ENCODE results near the gene ARHGDIB. TPM values are rescaled to one million over a fixed set of nuclear protein-coding genes. Genes with fewer than 3 reads are reported as not detected.

ARHGDIB gene
- total RNA-seq, 2 experiments from 2014 or later, result 569 to 737 TPM

GRCh38 chr12:14995583-14996425 is 34.4 kb upstream of the ARHGDIB start:
- DNase-seq (ENCODE audit: low spot score), result peak; percentile 81
- H3K4me1 ChIP-seq (ENCODE audit: insufficient read depth, low read length, poor library complexity, severe bottlenecking), result peaks cover 30% of the 10 kb centered on the region
- no peak overlapping the region for H3K4me2 ChIP-seq (ENCODE audit: low read length)
- POLR2A ChIA-PET, result interaction anchor here (0.5 to 3.0 kb wide), 12 partner anchors 10 to 1107 kb away, joined by 3 to 24 read pairs (median 5); partner anchors contain the start of gene ARHGDIB
- H4K20me1 ChIP-seq (ENCODE audit: insufficient read depth, low read length), result no peaks in the 10 kb centered on the region
- H2AFZ ChIP-seq (ENCODE audit: low read length), result peak overlapping the region; percentile 66; the same call in 1 of the 2 replicates
- BruUV-seq (replicated peaks), result no TSS peak
- CTCF ChIA-PET (ENCODE audit: unreplicated experiment), result interaction anchor here (0.7 to 1.6 kb wide), 2 partner anchors 38 to 148 kb away, joined by 3 to 4 read pairs; no protein-coding TSS in a partner anchor
- intact Hi-C loops (cut with micrococcal nuclease; ENCODE audit: unreplicated experiment), result loop anchor here (1.0 to 5.0 kb wide), 7 partner anchors 35 to 526 kb away; partner anchors contain the start of genes ARHGDIB and ERP27
- H3K36me3 ChIP-seq (ENCODE audit: insufficient read depth, low read length), result no peaks in the 10 kb centered on the region
- no peak overlapping the region for H3K27ac ChIP-seq (ENCODE audit: low read depth, low read length, poor library complexity, severe bottlenecking)
- no peaks in the 10 kb centered on the region for H3K9me2 ChIP-seq (ENCODE audit: insufficient read depth, low read length)
- H3K9me3 ChIP-seq (ENCODE audit: low read length), result peaks cover 7% of the 10 kb centered on the region; the same call in 1 of the 2 replicates
- no peak overlapping the region for H3K4me3 ChIP-seq (ENCODE audit: low read depth, low read length, poor library complexity, severe bottlenecking)
- TF ChIP-seq CTCF (conservative IDR thresholded peaks at IDR 0.05; ENCODE audit: low read length), result peak; percentile 97
- no peak for TF ChIP-seq EZH2phosphoT487 (IDR thresholded peaks at IDR 0.05; ENCODE audit: borderline replicate concordance, low read depth, low read length)
- no peaks in the 10 kb centered on the region for H3K79me2 ChIP-seq (ENCODE audit: insufficient read depth, low read depth, low read length)

- H3K27ac ChIP-seq (ENCODE audit: low read depth, low read length, poor library complexity, severe bottlenecking), result no peak overlapping the region
- no peaks in the 10 kb centered on the region for H4K20me1 ChIP-seq (ENCODE audit: insufficient read depth, low read length)
- no peaks in the 10 kb centered on the region for H3K36me3 ChIP-seq (ENCODE audit: insufficient read depth, low read length)
- POLR2A ChIA-PET, result interaction anchor here (0.9 to 3.0 kb wide), 5 partner anchors 46 to 222 kb away, joined by 4 to 24 read pairs (median 5); a partner anchor contains a TSS
- peaks cover 37% of the 10 kb centered on the region for H3K4me1 ChIP-seq (ENCODE audit: insufficient read depth, low read length, poor library complexity, severe bottlenecking)
- TF ChIP-seq CTCF (conservative IDR thresholded peaks at IDR 0.05; ENCODE audit: low read length) (no peak), EZH2phosphoT487 (IDR thresholded peaks at IDR 0.05; ENCODE audit: borderline replicate concordance, low read depth, low read length) (no peak)
- no TSS peak for BruUV-seq (replicated peaks)
- H3K9me2 ChIP-seq (ENCODE audit: insufficient read depth, low read length), result no peaks in the 10 kb centered on the region
- no peaks in the 10 kb centered on the region for H3K79me2 ChIP-seq (ENCODE audit: insufficient read depth, low read depth, low read length)
- H2AFZ ChIP-seq (ENCODE audit: low read length), result peak overlapping the region; percentile 66
- DNase-seq (ENCODE audit: low spot score), result no peak
- intact Hi-C loops (cut with micrococcal nuclease; ENCODE audit: unreplicated experiment), result loop anchor here (1.0 to 5.0 kb wide), 7 partner anchors 34 to 528 kb away; partner anchors contain the start of genes ARHGDIB and ERP27
- H3K9me3 ChIP-seq (ENCODE audit: low read length), result peaks cover 10% of the 10 kb centered on the region; the same call in 1 of the 2 replicates
- peak overlapping the region; percentile 0; the same call in 1 of the 2 replicates for H3K4me2 ChIP-seq (ENCODE audit: low read length)
- CTCF ChIA-PET (ENCODE audit: unreplicated experiment), result interaction anchor here (1.0 to 1.6 kb wide), 2 partner anchors 56 to 147 kb away, joined by 3 to 4 read pairs; partner anchors contain the start of gene ERP27
- no peak overlapping the region for H3K4me3 ChIP-seq (ENCODE audit: low read depth, low read length, poor library complexity, severe bottlenecking)
Observed at GRCh38 chr12:14994610-14995009, 33.2 kb upstream of the ARHGDIB start.

All from OCI-LY7 (cell line).